HG03066 (cell line): ENCODE data around the gene AKAP7.
"Not testable (repeated sequence)": the region's sequence is repeated elsewhere in the genome, so short reads cannot be mapped to it uniquely, and the experiment has no call there.

Experiments used
- ATAC-seq: cut with Tn5 transposase; IDR thresholded peaks from one replicate; pipeline ENCODE4 v1.9.1; 2021; ENCODE audit warnings: low read depth; ENCODE audit not compliant: unreplicated experiment

Gene AKAP7

DNA sequence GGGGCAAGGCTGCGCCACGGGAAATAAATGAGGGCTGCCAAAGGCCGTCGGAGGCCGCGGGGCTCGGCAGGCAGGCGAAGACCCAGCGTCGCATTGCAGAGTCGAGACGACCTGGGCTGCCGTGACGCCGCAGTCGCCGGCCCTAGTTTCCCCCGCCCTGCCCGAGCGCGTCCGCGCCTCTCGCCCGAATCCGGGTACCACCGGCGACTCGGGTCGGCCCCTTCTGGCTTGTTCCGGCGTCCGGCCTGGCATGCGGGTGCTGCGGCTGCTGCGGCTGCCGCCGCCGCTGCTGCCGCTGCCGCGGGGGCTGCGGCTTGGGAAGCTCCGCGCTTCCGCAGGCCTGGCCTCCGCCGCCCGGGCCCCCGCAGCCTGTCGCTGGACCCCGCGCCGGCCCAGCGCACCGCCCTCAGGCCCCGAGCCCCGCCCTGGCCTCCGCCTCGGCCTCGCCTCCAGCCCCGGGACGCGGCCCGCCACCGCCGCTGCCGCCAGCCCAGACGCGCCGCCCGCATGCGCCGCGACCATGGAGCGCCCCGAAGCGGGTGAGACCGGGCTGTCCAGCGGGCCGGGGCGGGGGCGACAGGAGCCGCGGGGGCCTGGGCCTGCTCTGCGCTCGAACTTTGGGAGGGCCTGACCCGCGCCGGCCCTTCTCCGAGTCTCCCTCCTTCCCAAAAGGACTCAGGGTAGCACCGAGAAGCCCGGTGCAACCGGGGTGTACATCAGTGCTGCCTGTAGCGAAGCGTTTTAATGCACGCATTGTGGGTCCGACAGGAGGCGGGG lies at the start of gene AKAP7:
AKAP7 (plus strand) TSS at position 224 of the 777 bp plus-strand sequence; CDS start at position 521, 297 bp downstream.
- peak; percentile 68 for ATAC-seq

DNA sequence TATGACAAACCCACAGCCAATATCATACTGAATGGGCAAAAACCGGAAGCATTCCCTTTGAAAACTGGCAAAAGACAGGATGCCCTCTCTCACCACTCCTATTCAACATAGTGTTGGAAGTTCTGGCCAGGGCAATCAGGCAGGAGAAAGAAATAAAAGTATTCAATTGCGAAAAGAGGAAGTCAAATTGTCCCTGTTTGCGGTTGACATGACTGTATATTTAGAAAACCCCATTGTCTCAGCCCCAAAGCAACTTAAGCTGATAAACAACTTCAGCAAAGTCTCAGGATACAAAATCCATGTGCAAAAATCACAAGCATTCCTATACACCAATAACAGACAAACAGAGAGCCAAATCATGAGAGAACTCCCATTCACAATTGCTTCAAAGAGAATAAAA lies 44.9 kb upstream of the AKAP7 start:
- not testable (repeated sequence) for ATAC-seq

DNA sequence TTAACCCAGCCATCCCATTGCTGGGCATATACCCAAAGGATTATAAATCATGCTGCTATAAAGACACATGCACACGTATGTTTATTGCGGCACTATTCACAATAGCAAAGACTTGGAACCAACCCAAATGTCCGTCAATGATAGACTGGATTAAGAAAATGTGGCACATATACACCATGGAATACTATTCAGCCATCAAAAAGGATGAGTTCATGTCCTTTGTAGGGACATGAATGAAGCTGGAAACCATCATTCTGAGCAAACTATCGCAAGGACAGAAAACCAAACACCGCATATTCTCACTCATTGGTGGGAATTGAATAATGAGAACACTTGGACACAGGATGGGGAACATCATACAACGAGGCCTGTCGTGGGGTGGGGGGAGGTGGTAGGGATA lies 43.3 kb upstream of the AKAP7 start:
- ATAC-seq = not testable (repeated sequence)

DNA sequence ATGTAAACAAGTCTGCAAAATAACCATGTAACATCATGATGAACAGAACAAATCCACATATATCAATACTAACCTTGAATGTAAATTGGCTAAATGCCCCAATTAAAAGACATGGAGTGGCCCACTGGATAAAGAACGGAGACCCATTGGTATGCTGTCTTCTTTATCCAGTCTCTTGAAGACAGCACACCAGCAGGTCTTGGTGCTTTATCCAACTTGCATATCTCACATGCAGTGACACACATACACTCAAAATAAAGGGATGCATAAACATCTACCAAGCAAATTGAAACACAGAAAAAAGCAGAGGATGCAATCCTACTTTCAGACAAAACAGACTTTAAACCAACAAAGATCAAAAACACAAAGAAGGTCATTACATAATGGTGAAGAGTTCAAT lies 41.9 kb upstream of the AKAP7 start:
- ATAC-seq = no peak

DNA sequence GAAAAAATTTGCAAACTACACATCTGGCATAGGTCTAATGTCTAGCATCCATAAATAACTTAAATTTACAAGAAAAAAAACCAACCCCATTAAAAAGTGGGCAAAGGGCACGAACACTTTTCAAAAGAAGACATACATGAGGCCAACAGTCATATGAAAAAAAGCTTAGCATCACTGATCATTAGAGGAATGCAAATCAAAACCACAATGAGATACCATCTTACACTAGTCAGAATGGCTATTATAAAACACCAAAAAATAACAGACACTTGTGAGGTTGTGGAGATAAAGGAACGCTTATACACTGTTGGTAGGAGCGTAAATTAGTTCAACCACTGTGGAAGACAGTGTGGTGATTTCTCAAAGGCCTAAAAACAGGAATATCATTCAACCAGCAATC lies 38.5 kb upstream of the AKAP7 start:
- ATAC-seq = no peak

DNA sequence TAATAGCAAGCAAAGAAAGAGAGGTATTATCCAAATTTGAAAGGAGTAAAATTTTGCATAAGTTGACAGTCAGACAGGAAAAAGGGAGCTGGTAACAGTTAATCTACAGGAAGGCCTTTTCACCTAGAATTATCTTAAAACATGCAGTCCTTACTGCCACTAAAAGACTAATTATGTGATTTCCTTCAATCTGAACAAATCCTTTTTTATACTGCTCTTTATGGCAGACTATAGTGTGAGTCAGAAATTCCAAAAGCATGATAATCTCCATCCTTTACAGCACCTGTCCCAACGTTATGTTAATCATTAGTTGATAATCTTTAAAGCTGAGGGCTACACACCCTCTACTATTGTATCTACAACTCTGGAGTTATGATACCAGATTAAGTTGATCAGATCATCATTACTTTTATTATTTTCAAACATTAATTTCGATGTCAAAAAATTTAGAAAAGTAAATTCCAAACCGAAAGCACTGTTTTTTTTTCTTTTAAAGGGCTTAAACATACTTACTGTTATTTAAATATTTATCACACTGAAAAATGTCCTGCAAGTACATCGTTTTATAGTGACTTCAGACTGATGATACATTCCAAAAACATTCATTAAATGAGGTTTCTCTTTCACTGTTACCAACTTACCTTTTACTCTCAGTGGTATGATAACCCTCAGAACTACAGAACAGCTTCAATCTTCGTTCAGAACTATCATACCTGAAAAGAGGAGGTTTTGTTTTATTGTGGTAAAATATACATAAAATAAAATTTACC lies 33.2 kb upstream of the AKAP7 start:
- ATAC-seq = no peak

DNA sequence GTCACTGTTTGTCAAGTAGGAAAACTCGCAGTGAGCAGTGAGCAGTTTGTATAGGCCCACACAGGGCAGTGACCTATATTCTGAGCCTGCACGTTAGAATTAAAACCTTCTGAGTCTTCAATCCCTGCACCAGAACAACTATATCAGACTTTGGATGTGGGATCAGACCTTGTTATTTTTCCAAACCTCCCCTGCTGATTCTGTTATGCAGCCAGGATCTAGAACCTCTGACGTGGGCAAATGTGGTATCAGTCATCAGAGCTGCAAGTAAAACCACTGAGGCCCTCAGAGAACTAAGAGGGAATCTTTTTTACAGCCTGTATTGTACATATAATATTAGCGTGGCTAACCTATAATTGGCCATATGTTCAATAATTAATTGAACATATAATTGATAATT lies 32.0 kb upstream of the AKAP7 start:
- no peak for ATAC-seq

DNA sequence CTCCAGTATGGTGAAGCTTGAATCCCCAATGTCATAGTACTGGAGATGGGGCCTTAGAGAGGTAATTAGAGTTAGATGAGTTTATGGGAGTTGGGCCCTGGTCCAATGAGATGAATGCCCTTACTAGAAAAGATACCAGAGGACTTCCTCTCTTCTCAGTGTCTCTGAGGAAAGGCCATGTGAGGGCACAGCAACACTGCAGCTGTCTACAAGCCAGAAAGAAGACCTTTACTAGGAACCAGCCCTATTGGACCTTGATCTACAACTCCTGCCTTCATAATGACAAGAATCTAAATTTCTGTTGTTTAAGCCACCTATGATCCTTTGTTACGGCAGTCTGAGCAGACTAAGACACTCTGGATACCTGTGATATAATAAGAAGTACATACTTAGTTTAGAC lies 31.4 kb upstream of the AKAP7 start:
- ATAC-seq = no peak

DNA sequence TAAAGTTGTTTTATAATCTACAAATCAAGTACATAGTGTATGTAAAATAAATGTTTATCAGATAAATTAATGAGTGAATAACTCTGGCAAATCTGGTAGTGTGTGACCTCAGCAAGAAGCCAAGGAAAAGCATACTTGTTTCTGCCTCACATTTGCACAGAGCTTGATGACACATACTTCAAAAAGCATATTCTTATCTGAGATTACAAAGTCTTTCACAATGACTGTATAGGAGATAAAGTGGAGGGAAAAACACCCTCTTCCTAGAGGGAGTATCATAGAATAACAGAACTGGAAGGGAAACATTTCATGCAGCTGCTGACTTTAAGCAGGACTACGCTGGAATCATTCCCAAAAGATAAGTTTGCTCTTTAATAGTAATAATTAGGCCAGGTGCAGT lies 28.1 kb upstream of the AKAP7 start:
- no peak for ATAC-seq

DNA sequence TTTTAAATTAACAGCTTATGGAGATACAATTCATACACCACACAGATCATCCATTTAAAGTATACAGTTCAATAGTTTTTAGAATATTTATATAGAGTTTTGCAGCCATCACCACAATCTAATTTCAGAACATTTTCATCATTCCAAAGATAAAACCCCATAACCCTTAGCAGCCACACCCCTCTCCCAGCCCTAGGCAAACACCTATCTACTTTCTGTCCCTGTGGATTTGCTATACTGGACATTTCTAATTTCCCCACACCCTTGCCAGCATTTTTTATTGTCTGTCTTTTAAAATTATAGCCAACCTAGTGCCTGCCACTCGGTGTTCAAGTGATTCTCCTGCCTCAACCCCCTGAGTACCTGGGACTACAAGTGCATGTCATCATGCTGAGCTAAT lies 23.0 kb upstream of the AKAP7 start:
- ATAC-seq = no peak

DNA sequence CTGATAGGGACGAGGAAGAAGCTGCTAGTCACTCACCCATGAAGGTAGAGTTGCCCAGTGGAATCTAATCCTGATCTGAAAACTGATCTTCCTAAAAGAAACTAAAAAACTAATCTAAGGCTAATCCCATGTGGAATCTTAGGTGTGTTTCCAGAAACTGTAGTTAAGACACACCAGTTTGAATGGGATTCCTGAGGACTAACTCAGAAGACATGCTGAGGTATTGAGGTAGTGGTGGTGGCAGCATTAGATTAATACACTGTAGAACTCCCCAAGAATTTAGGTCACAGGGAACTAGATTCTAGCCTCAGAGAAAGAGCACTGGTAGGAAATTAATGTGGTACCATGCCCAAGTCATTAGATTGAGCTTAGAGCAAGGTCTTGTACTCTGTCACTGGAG lies 19.6 kb upstream of the AKAP7 start:
- ATAC-seq = no peak

DNA sequence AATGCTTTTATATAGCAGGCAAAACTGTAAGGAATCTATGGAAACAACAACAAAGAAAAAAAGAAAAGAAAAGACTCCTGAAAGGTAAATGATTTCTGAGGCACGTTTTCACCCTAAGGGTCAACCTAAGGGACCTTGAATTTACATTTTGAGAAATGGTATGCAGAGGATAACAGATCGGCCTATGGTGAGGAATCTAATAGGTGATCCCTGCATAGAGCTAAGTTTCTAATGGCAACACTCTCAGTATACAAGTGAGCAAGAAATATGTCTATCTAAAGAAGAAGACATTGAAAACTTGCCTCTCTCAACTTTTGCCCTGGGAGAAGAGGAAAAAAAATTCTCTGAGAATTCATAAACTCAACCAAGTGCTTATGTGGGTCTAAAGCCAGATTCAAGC lies 18.9 kb upstream of the AKAP7 start:
- ATAC-seq = no peak

DNA sequence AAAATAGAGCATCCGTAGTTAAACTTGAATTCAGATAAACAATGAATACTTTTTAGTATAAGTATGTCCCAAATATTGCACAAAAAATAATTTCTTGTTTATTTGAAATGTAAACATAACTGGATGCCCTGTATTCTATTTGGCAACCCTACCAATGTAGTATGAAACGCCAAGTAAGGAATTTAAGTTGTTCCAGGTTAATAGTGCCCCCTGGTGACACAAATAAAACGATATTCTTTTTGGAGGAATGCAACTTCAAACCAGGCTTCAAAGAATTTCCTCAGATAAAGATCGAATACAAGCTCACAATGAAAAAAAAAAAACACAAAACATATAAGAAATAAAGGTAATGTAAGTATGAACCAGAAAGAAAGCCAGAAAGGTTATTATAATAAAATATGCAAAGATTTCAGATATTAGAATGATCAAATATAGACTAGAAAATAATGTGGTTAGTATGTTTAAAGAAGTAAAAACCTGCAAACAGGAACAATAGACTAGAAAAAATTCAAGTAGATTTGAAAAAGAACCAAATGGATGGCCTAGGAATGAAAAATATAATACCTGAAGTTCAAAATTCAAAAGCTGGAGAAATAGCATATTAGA lies 18.4 kb upstream of the AKAP7 start:
- ATAC-seq = no peak

DNA sequence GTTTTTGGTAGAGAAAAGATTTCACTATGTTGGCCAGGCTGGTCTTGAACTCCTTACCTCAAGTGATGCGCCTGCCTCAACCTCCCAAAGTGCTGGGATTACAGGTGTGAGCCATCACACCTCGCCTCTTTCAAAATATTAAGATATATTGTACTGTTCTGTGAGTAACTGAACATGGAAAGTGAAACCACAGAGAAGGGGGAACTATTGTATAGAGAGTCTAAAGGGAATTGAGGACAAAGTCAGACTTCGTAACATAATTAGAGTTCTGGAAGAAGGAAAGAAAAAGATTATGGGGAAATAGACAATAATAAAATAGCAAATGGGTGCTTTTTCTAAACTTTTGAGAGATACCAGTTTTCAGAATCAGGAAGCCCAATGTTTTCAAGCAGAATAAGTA lies 17.4 kb upstream of the AKAP7 start:
- no peak for ATAC-seq

DNA sequence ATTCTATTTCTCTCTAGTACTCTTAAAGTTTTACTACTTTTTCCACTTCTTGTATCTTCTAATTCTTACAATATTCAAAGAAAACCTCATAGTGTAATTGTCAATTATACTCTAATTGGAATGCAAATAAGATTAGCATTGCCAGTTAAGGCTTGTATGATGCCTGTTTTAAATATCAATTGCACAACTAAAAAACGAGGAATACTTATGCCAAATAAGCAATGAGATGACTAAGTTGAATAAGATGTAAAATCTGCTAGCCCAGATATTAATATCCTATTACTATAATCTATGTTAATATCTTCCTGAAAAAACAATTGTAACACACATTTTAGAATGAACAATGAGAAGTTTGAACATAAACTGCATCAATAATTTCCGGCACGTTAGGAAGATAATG lies 13.3 kb upstream of the AKAP7 start:
- ATAC-seq = no peak

DNA sequence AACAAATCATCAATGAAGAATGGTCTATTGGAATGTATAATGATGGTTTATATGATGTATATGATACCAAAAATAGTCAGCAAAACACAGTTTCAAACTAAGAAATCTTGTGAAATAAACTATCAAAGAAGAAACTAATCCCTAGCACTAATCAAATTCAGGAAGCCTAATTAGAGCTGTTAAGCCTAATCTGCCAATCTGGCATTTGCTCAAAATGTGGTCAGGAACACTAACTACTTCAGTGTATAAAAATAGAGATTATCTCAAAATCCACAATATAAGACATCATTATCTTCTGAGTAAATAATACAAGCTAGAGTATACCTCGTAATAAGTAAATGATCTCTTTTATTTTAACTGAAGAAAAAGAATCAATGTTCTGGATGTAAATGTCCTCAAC lies 12.8 kb upstream of the AKAP7 start:
- ATAC-seq = no peak

DNA sequence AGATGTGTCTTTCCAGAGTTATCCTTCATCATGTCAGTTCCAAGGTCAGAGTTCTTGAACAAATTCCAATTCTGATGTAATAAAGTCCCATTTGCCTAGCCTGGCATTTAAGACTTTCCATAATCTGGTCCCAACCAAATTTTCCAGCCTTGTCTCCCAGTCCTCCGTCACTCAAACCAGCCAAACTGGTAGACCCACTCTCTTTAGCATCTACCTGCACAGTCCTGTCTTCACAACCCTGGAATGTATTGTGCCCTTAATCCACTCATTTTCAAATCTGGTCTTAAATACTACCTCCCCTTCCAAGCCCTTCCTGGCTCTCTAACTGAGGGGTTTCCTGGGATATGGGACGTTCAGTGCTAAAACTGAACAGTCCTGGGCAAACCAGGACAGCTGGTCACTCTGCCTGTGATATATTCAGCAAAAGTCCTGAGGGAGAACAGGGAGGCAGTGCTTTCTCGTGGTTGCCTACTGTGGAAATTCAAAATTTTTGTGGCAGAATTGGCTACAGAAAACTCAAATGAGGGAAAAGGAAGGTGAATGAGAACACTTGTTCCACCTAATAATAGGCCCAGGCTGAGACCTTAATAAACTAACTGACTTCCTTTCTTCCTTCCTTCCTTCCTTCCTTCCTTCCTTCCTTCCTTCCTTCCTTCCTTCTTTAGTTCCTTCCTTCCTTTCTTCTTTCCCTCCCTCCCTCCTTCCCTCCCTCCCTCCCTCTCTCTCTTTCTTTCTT lies 10.8 kb upstream of the AKAP7 start:
- no peak for ATAC-seq

DNA sequence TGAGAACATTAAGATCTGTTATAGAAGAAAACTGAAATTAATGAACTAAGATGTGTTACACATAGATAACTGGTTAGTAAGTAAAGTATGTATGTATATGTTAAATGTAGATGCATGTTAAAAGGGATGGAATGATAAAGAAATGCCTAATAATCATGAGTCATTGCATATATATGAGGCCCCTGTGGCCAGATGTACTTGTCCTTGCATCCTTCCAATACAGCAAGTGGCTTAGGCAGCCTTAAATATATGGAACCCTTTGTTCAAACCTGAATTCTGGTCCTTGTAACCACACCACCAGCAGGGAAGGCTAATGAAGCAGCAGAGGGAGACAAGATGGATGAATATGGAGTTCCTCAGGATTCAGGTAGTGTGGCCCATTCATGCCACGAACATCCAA lies 9.8 kb upstream of the AKAP7 start:
- ATAC-seq = no peak

DNA sequence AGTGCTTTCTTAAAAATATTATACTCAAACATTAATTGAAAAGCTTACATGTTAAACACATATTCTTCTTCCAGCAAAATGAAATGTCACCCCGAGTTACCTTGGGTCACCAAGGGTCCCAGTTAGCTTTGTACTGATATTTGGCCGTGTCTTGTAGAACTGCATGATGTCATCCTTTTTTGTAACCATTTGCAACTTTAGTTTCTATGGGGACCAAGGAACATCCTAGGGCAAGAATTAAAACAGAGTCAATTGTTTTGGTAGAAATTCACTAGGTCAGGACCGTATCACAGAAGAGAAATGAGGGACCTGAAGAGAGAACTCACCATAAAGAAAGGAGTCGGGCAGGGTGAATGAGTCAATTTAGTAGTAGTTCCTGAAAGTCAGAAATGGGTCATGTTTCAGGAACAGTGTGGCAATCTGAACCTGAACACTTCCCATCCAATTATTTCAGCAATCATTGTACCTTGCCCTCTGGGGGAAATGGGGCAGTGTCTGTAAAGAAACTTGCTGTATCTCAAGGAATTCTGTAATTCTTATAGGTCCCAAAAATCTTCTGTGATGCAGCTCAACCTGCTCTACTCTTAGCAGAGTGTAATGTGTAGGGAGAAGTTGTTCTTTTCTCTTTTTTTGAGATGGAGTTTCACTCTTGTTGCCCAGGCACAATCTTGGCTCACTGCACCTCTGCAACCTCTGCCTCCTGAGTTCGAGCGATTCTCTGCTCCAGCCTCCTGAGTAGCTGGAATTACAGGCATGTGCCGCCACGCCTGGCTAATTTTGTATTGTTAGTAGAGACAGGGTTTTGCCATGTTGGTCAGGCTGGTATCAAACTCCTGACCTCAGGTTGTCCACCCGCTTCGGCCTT lies 5.3 kb upstream of the AKAP7 start:
- ATAC-seq = no peak

DNA sequence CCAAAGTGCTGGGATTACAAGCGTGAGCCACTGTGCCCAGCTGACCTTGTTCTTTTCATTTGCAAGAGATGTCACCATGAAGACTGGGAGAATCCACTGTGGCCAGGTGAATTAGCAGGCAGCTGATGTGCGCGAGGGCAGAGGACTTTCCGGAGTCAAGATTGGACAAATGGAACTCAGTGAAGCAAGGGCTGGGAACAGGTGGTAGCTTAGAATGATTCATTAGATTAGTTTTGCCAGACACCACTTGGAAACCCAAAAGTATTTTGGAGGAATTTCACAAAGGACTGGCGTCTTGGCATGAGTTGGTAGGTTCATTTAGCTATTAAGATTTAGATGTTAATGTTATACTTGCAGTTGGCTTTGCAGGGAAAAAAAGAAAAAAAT lies 4.7 kb upstream of the AKAP7 start:
- no peak for ATAC-seq
